GM21619 (cell line): Measurements from ENCODE around the gene MEPCE.
A peak's percentile ranks its signal among the peaks of the same experiment; 100 is the strongest.

ENCODE experiments used
- ATAC-seq: cut with Tn5 transposase; IDR thresholded peaks from one replicate; pipeline ENCODE4 v1.9.1; 2021; ENCODE audit not compliant: unreplicated experiment

MEPCE gene

DNA sequence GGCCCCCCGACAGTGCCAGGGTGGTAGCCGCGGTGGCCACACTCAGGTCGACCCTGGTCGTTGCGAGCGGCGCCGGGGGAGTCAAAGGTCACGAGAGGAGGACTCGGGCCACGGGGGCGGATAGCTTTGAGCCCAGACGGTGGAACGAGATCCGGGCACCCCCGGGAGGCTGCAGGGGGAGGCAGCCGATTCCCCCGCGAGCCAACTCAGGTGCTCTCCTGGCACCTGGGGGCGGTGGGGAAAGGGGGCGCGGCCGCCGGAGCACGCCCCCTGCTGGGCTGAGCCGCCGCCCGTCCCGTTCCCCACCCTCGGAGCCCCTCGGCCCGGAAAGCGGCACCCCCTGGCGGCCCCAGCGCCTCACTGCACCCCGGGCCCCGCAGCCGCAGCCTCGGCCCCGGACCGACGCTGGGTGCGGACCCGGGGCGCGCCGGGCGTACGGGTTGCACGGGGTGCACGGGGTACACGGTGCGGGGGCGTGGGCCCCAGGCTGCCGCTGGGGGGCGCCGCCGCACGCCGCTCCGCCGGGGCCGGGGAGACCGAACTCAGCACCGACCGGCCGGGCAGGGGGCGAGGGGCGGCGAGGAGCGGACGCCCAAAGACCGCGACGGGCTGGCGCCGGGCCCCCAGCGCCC is 53.6 kb downstream of the MEPCE start:
- peak; percentile 42 for ATAC-seq
